Prostate gland (tissue), 2 donors: ENCODE data around the gene R3HDM4. TPM values are rescaled to one million over a fixed set of nuclear protein-coding genes. Genes with fewer than 3 reads are reported as not detected.
"Not testable (repeated sequence)": the region's sequence is repeated elsewhere in the genome, so short reads cannot be mapped to it uniquely, and the experiment has no call there.

Experiments used
- DNase-seq: peaks from one replicate; pipeline ENCODE4 v3.0.0-alpha.2; 2019; ENCODE audit warnings: low spot score
- H3K27ac ChIP-seq, 2 donors: fragments of 200-600 bp; sonication (generic); 2 replicates each; pipeline ENCODE4 v1.5.1; 2017 to 2019
- H3K27me3 ChIP-seq: fragments of 200-600 bp; sonication (generic); replicated peaks from 2 replicates; pipeline ENCODE4 v1.5.1; 2019; ENCODE audit not compliant: insufficient read depth
- H3K36me3 ChIP-seq, 2 donors: fragments of 200-600 bp; sonication (generic); 1 replicate in 1 of 2; 2 replicates in 1 of 2; pipeline versions ENCODE4 v1.5.1 to v1.8.1; 2017 to 2019
- H3K4me1 ChIP-seq: fragments of 200-600 bp; sonication (generic); replicated peaks from 2 replicates; pipeline ENCODE4 v1.5.1; 2019
- H3K4me3 ChIP-seq, 2 donors: fragments of 200-600 bp; sonication (generic); 2 replicates each; pipeline ENCODE4 v1.5.1; 2017 to 2019
- H3K9me3 ChIP-seq: fragments of 200-600 bp; sonication (generic); 2 replicates; pipeline ENCODE4 v1.5.1; 2017
- POLR2A ChIP-seq: fragments of 450-650 bp; IDR thresholded peaks from one replicate; pipeline ENCODE4 v1.6.1; 2016; ENCODE audit warnings: antibody characterized with exemption, mild to moderate bottlenecking
- POLR2AphosphoS5 ChIP-seq: sonication (generic); formaldehyde crosslinking; IDR thresholded peaks from one replicate; pipeline ENCODE4 v1.6.1; 2017; ENCODE audit warnings: antibody characterized with exemption
- WGBS: methylation state at CpG from one replicate; pipeline ENCODE4 v1.1.5; 2018; 5-methylcytosine and 5-hydroxymethylcytosine counted together
- intact Hi-C: fragments of 100-400 bp; cut with DNase I; formaldehyde crosslinking; loops from one replicate; pipeline ENCODE4 v1.14.2; 2022
- total RNA-seq, 2 donors: library from RNA; depleted of rRNA; stranded (reverse); fragments of >200 nt; gene quantifications; one replicate each; pipeline ENCODE4 v1.1.0, GENCODE V29; 2016
- TF ChIP-seq, protein P1 (sequence below), 4 experiments: fragments of 200-600 bp in 2 of 4; fragments of 450-650 bp in 2 of 4; sonication (generic) in 2 of 4; IDR thresholded peaks; 1 replicate in 3 of 4; 2 replicates in 1 of 4; pipeline ENCODE4 v1.5.1; 2016 to 2019; ENCODE audit warnings: antibody characterized with exemption in 4 of 4, mild to moderate bottlenecking in 2 of 4, moderate library complexity in 2 of 4

The R3HDM4 gene
- total RNA-seq, 2 donors from 2014 or later, result 36.9 to 58.7 TPM

DNA sequence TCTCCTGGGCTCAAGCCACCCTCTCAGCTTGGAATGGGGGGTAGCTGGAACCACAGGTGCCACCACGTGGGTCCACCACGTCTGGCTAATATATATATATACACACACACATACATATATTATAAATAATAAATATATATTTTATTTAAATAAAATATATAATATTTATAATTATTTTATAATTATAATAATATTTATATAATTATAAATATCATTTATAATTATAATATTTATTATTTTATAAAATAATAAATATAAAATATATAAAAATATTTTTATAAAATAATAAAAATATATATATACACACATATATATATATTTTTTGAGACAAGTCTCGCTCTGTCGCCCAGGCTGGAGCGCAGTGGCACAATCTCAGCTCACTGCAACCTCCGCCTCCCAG, 58.5 kb downstream of the R3HDM4 start:
- TF ChIP-seq, protein P1, sequence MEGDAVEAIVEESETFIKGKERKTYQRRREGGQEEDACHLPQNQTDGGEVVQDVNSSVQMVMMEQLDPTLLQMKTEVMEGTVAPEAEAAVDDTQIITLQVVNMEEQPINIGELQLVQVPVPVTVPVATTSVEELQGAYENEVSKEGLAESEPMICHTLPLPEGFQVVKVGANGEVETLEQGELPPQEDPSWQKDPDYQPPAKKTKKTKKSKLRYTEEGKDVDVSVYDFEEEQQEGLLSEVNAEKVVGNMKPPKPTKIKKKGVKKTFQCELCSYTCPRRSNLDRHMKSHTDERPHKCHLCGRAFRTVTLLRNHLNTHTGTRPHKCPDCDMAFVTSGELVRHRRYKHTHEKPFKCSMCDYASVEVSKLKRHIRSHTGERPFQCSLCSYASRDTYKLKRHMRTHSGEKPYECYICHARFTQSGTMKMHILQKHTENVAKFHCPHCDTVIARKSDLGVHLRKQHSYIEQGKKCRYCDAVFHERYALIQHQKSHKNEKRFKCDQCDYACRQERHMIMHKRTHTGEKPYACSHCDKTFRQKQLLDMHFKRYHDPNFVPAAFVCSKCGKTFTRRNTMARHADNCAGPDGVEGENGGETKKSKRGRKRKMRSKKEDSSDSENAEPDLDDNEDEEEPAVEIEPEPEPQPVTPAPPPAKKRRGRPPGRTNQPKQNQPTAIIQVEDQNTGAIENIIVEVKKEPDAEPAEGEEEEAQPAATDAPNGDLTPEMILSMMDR (IDR thresholded peaks at IDR 0.05), result no peak
- TF ChIP-seq POLR2A (no peak), POLR2AphosphoS5 (no peak)
- Histone ChIP-seq H3K4me1 (peaks cover 4% of the 10 kb centered on the region), H3K9me3 (no peaks in the 10 kb centered on the region), H3K4me3 (no peak overlapping the region), H3K27ac (no peak overlapping the region), H3K27me3 (peaks cover 6% of the 10 kb centered on the region), H3K36me3 (no peaks in the 10 kb centered on the region)
- DNase-seq, result no peak
- 74% methylated on average over 6 of the region's 6 CpGs for WGBS
- intact Hi-C loops, result no loop called here

DNA sequence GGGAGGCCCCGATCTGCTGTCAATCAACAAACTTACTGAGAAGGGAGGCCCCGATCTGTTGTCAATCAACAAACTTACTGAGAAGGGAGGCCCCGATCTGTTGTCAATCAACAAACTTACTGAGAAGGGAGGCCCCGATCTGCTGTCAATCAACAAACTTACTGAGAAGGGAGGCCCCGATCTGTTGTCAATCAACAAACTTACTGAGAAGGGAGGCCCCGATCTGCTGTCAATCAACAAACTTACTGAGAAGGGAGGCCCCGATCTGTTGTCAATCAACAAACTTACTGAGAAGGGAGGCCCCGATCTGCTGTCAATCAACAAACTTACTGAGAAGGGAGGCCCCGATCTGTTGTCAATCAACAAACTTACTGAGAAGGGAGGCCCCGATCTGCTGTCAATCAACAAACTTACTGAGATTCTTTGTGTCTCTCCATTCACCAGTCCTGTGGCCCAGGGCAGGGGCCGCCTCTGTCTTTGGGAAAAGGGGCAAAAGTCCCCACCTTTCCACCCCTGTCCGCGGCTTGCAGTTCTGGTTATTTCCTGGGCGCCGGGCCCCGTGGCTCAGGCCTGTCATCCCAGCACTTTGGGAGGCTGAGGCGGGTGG, 59.3 kb downstream of the R3HDM4 start:
- intact Hi-C loops, H3K36me3 ChIP-seq, H3K4me1 ChIP-seq, DNase-seq, H3K27me3 ChIP-seq, H3K4me3 ChIP-seq, H3K9me3 ChIP-seq, H3K27ac ChIP-seq: not testable (repeated sequence)
- WGBS, result 71% methylated on average over 13 of the region's 17 CpGs

DNA sequence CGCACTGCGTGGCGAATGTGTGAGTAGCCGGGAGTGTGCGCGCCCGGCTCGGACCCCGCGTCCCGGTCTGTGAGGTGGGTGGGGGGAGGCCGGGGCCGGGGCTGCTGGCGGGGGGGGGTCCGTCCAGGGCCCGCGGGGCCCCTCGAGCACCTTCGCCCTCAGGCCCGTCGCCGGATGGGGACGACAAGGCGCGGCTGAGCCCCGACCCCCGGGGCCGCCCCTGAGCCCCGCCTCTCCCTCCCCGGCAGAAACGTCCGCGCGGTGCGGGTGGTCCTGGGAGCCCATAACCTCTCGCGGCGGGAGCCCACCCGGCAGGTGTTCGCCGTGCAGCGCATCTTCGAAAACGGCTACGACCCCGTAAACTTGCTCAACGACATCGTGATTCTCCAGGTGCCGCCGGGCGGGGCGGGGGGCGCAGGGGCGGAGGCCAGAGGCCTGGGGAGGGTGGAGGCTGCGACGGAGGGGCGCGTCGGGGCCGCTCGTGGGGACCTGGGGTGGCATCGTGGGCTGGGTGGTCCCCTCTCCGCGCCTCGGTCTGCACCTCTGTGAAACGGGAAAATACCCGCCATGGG, 59.9 kb downstream of the R3HDM4 start:
- intact Hi-C loops, result no loop called here
- H3K27ac ChIP-seq, result no peak overlapping the region
- H3K9me3 ChIP-seq, result no peaks in the 10 kb centered on the region
- no peak overlapping the region for H3K4me3 ChIP-seq
- no peak for TF ChIP-seq POLR2A
- TF ChIP-seq, protein P1 (IDR thresholded peaks at IDR 0.05), result no peak
- TF ChIP-seq POLR2AphosphoS5, result no peak
- WGBS, result 22% methylated on average over 62 of the region's 67 CpGs
- no peak for DNase-seq
- H3K27me3 ChIP-seq, result peaks cover 6% of the 10 kb centered on the region
- no peaks in the 10 kb centered on the region for H3K36me3 ChIP-seq
- peaks cover 4% of the 10 kb centered on the region for H3K4me1 ChIP-seq

DNA sequence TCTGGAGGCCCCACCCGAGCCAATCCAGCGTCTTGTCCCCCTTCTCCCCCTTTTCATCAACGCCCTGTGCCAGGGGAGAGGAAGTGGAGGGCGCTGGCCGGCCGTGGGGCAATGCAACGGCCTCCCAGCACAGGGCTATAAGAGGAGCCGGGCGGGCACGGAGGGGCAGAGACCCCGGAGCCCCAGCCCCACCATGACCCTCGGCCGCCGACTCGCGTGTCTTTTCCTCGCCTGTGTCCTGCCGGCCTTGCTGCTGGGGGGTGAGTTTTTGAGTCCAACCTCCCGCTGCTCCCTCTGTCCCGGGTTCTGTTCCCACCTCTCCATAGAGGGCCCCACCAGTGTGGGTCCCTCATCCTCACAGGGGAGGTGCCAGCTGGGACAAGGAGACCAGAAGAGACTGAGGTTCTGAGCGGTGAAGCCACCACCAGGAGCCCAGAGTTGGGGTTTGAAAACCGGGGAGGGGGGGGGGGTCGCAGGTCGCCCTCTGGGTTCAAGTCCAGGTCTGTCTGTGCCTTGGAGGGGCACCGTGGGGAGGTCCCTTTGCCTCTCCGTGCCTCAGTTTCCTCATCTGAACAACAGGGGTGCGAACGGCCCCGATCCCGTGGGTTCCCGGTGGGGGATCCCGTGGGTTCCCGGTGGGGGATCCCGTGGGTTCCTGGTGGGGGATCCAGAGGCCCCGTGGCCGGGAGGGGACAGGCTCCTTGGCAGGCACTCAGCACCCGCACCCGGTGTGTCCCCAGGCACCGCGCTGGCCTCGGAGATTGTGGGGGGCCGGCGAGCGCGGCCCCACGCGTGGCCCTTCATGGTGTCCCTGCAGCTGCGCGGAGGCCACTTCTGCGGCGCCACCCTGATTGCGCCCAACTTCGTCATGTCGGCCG, 60.6 kb downstream of the R3HDM4 start, which contains the start of gene ELANE:
Gene ELANE (plus strand): TSS at position 168 of the 878 bp plus-strand sequence. CDS start 26 bp downstream, at position 194.
- H3K27me3 ChIP-seq, result peaks cover 6% of the 10 kb centered on the region
- no peak for TF ChIP-seq POLR2A
- TF ChIP-seq, protein P1 (IDR thresholded peaks at IDR 0.05), result no peak
- no peak for TF ChIP-seq POLR2AphosphoS5
- no peak within 1 kb of the TSS for H3K4me3 ChIP-seq
- H3K36me3 ChIP-seq, result no peaks in the 10 kb centered on the region
- H3K4me1 ChIP-seq, result peaks cover 4% of the 10 kb centered on the region
- no peaks in the 10 kb centered on the region for H3K9me3 ChIP-seq
- WGBS, result 72% methylated on average over 37 of the region's 55 CpGs
- no peak for DNase-seq
- intact Hi-C loops, result no loop called here
- peak within 1 kb of the TSS; percentile 55 to 64 for H3K27ac ChIP-seq

DNA sequence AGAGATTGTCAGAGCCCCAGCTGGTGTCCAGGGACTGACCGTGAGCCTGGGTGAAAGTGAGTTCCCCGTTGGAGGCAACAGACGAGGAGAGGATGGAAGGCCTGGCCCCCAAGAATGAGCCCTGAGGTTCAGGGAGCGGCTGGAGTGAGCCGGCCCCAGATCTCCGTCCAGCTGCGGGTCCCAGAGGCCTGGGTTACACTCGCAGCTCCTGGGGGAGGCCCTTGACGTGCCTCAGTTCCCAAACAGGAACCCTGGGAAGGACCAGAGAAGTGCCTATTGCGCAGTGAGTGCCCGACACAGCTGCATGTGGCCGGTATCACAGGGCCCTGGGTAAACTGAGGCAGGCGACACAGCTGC, 62.1 kb downstream of the R3HDM4 start:
- Histone ChIP-seq H3K4me1 (peaks cover 4% of the 10 kb centered on the region), H3K27me3 (peaks cover 6% of the 10 kb centered on the region), H3K27ac (peak overlapping the region; percentile 55 to 64), H3K4me3 (no peak overlapping the region), H3K9me3 (no peaks in the 10 kb centered on the region), H3K36me3 (no peaks in the 10 kb centered on the region)
- intact Hi-C loops, result no loop called here
- TF ChIP-seq, protein P1 (IDR thresholded peaks at IDR 0.05), result no peak
- TF ChIP-seq POLR2A (no peak), POLR2AphosphoS5 (no peak)
- 52% methylated on average over 8 of the region's 13 CpGs for WGBS
- no peak for DNase-seq
